ENCODE results near the gene GNPDA2. TPM values are rescaled to one million over a fixed set of nuclear protein-coding genes. Genes with fewer than 3 reads are reported as not detected.

The GNPDA2 gene
- total and polyA plus RNA-seq, 2 of the 8 experiments (the other 6 are each of a cell fraction or from before 2014, with no cell fraction given) = 3.0 to 4.8 TPM

GRCh38 chr4:44716597-44716996, 9.8 kb downstream of the GNPDA2 start (continued):
- no peak for TF ChIP-seq CHD7 (IDR thresholded peaks at IDR 0.05; ENCODE audit: insufficient replicate concordance, low read length)
- no peak for TF ChIP-seq BCL11A (IDR thresholded peaks at IDR 0.05; ENCODE audit: low read depth in 2 of 2, low read length in 2 of 2)
- TF ChIP-seq JUN (IDR thresholded peaks at IDR 0.05; ENCODE audit: low read depth, low read length) = no peak
- no peak for TF ChIP-seq POU5F1 (IDR thresholded peaks at IDR 0.05; ENCODE audit: low read depth, low read length)
- no peak for TF ChIP-seq MAX (IDR thresholded peaks at IDR 0.05)
